AG04449 (cell line): ENCODE measurements around the gene SLC38A1.

Experiments used
- CTCF ChIA-PET: fragments of 350-600 bp; formaldehyde crosslinking; extraction: SDS; loops from one replicate; lab custom pipeline; 2021; ENCODE audit warnings: antibody characterized with exemption; lab: Yijun Ruan, JAX
- POLR2A ChIA-PET: fragments of 400-600, 350-600 bp; formaldehyde crosslinking; extraction: SDS; loops from one replicate; lab custom pipeline; 2020; ENCODE audit warnings: antibody characterized with exemption, inconsistent platforms; lab: Yijun Ruan, JAX
- DNase-seq: peaks from one replicate; pipeline ENCODE4 v3.0.0-alpha.2; 2010; ENCODE audit warnings: low read depth, low spot score
- H3K4me3 ChIP-seq: 2 replicates; pipeline ENCODE4 v1.5.1; 2011; ENCODE audit warnings: low read depth, mild to moderate bottlenecking, control low read depth, low read length
- CTCF ChIP-seq: IDR thresholded peaks from one replicate; pipeline ENCODE4 v1.5.1; 2011; ENCODE audit warnings: mild to moderate bottlenecking, moderate library complexity, low read length, control low read depth, inconsistent platforms; ENCODE audit not compliant: insufficient read depth; ENCODE audit errors: missing control alignments

Gene SLC38A1

DNA sequence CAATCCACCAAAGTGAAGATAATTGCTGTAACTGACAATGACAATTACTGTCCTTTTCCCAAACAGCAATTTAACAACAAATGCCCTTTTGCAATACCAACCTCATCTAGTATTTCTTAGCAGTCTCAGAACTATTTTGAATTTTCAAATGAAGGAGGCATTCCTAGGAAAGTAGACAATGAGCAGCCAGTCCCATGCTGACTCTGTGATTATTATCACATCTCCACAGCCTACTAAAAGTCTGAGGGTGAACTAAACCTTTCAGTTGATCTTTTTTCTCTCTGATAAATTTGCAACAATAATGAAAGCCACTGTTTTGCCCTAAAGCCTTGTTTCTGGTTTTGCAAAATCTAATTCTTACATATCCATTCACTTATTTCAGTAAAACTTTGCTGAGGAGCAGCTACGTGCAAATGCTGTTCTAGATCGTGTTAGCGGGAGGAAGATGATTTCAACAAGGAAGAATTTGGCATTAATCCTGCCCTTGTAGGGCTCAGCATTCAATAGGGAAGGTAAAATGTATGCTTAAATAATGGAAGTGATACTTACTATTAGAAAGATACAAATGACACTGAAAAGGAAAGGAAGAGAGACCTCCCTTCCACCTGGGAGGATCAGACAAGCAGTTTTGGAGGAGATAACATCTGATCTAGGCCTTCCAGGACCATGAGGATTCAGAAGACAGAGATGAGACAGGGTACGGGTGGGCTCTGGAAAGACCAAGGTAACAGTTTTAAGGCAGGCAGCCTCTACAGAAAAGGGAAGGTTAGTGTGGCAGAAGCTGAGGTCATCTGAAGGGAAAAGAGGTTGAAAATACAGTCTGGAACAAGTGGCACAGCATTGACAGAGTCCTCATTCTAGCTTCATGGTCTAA is 47.4 kb downstream of the SLC38A1 start:
- ChIA-PET POLR2A (no interaction called here), CTCF (no interaction called here)
- DNase-seq, result no peak
- H3K4me3 ChIP-seq, result no peak overlapping the region
- no peak for TF ChIP-seq CTCF

DNA sequence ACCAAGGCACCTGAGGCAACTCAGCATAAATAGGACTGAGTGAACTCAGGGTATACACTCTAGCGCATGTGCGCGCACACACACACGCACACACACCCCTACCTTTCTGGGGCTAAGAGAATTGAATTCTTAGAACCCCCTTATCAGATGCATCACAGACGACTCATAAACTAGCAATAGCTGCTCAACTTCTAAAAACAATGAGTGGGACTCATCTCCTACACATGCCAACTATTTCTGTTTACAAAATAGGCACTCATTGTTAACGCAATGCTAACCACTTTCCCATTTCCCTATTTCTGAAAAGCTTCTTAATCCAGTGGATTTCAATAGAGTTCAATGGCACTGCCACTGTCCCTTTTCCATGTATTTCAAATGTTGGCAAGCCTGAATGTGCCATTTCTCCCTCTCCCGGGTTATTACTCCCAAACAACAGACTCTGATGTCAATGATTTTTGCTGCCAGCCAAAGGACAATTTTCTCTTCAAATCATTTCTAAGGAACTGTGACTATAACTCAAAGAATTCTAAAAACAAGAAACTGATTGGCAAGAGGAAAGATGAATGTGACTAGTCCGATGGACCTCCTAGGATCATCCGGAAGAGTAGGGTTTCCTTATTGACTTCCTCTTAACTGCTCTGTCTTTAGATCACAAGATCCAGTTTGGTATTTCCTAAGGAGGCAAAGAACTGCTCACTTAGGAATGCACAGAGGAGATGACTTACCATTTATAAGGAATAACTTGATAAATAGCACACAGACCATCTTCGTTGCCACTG is 48.8 kb downstream of the SLC38A1 start:
- POLR2A ChIA-PET, result no interaction called here
- TF ChIP-seq CTCF, result no peak
- DNase-seq, result peak; percentile 36
- CTCF ChIA-PET, result interaction anchor here (1.0 kb wide), 1 partner anchor 1439 kb away, joined by 3 read pairs; no protein-coding TSS in a partner anchor
- H3K4me3 ChIP-seq, result no peak overlapping the region

- POLR2A ChIA-PET, result no interaction called here
- no peak for TF ChIP-seq CTCF
- H3K4me3 ChIP-seq, result no peak overlapping the region
- no peak for DNase-seq
- CTCF ChIA-PET, result interaction anchor here (1.0 kb wide), 1 partner anchor 1439 kb away, joined by 3 read pairs; no protein-coding TSS in a partner anchor
Observed at GRCh38 chr12:46219132-46219876, 49.5 kb downstream of the SLC38A1 start.

DNA sequence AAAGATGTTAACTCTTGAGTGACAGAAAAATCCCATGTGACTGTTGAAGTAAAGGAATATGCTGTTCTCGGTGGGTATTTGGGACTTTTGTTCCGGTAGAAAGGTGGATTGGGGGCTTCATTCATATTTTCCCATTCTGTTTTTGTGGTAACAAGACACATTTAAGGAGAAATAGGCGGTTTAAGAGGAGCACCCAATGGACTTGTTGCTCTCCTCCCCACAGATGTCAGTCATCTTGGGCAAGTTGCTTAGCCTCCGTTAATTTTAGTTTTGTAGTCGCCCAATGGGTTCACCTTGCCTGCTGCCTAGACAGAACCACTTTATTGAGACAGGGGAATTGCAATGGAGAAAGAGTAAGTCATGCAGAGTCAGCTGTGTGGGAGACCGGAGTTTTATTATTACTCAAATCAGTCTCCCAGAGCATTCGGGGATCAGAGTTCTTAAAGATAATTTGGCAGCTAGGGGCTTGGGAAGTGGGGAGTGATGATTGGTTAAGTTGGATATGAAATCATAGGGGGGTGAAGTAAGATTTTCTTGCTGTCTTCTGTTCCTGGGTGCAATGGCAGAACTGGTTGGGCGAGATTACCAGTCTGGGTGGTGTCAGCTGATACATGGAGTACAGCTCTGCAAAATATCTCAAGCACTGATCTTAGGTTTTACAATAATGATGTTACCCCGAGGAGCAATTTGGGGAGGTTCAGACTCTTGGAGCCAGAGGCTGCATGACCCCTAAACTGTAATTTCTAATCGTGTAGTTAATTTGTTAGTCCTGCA is 50.3 kb downstream of the SLC38A1 start:
- ChIA-PET CTCF (interaction anchor here (1.0 kb wide), 1 partner anchor 9 kb away, joined by 6 read pairs; no protein-coding TSS in a partner anchor), POLR2A (no interaction called here)
- TF ChIP-seq CTCF, result no peak
- DNase-seq, result no peak
- no peak overlapping the region for H3K4me3 ChIP-seq

DNA sequence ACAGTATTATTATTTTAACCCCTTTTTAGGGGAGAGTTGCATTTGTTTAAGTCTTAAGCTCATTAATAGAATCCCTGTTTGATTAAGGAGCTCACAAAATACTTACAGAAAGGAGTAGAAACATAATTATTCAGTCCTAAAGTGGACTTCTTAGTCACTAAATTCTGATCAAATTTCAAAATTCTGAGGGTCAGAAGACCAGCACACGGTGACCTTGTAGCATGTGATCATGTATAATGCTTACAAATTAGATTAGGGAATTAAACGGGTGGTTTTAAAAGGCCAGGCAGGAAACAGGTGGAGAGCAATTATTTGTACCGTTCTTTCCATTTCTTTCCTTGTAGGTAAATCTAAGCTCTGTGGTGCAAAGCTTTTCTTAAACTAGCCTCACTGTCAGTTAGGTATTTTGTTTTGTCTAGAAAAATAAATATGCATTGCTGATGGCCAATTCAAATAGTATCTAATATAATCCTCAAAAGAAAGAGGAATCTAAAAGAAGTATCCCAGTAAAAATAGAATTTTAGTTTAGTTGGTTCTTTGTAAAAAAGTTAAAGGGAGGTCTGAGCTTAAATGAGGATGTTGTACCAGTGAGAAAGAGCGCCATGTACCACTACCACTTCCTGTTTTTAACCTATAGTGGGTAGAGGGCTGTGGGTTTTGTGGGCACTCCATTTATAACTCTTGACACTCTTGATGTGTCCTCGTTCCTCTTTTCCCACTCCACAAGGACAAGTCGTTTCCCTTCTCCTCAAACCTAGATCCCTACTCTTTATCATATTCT is 51.1 kb downstream of the SLC38A1 start:
- no peak overlapping the region for H3K4me3 ChIP-seq
- DNase-seq, result no peak
- TF ChIP-seq CTCF, result no peak
- ChIA-PET POLR2A (no interaction called here), CTCF (interaction anchor here (1.0 to 1.3 kb wide), 2 partner anchors 10 kb away, joined by 4 to 6 read pairs; no protein-coding TSS in a partner anchor)
